ENCODE results near the gene CDH22.

Gene CDH22

DNA sequence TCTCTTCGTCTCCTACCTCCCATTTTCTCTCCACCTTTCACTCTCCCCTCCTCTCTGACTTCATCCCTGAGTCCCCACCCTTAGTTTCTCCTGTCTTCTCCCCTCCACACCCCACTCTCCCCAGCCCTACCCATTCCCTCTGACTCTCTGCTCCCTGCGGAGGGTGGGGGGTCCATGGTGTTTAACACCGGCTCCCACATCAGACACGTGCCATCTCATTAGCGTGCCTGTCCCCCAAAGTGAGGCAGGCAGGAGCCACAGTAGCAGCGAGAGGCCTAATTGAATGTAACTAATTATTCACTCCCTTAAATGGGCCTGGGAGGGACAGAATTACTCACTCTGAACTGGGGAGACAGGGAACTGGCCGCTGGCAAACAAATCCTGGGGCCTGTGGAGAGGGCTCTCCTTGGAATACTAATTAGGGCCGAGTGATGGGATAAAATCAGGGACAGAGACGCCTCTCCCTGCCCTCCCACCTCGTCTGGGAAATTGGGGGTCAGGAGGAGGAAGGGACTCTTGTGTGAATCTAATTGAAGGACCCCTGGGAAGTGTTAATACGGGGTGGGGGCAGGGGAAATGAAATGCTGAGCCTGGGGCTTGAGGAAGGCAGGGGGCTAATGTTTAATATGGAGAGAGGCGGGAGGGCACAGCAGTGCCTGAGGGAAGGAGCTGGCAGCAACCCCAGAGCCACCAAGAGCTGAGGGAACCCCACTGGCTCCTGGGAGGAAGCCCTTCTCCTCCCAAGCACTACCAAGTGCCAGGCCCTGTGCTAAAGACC lies 172.3 kb downstream of the CDH22 start:
- DNase-seq = no peak

DNA sequence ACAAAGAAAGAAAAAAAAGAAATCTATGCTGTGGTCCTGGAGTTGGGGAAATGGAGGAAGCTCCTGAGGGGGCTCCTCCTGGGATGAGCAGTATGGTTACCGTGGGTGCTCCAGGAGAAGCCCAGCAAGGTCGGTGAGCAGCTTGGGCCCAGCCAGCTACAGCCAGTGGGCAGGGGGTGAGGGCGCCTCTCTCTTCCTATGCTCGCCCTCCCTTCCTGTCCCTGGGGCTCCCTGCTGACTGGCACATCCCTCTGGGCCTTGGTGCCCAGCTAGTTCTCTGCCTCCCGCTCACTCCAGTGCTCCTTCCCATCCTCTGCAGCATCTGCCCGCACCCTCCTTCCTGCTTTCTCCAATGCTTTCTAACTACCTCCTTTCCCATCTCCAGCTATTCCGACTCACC lies 173.6 kb downstream of the CDH22 start:
- no peak for DNase-seq

DNA sequence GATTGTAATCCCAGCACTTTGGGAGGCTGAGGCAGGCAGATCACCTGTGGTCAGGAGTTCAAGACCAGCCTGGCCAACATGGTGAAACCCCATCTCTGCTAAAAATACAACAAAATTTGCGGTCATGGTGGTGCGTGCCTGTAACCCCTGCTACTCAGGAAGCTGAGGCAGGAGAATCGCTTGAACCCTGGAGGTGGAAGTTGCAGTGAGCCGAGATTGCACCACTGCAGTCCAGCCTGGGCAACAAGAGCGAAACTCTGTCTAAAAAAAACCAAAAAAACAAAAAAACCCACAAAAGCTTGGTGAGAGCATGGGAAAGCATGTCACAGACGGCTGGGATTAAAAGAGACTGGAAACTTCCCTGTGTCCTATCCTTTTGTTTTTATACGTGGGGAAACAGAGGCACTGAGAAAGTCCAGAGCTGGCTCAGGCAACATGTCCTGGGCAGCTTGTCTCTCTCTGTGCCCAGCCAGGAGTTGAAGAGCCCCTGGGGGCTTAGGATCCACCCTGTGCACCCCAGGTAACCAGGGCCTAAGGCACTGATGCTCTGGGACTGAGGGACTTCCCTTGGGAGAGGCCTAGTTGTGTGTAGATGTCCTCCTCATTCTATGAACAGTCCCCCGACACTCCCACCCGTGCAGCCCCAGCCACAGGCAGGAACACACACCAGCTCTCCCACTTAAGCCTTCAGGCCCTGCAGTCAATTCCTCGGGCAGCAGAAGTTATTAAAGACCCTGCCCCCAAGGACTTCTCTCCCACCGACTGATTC lies 174.2 kb downstream of the CDH22 start:
- DNase-seq = no peak

DNA sequence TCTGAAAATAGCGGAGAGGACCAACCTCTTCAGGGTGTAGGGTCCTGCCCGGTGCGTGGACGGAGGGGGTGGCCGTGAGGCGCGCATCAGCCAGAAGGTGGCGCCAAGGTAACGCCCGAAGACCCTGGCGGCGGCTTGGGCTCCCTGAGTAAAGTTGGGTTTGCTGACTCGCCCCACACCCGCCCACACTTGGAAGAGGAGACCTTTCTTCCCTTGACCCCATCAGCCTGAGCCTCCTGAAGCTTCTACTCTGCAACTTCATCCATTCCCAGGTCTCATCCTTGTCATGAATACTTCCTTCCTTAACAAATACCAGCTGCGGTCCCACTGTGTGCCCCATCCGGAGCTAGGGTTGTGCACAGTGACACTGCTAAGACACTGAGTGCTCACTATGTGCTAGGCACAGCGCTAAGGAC lies 175.6 kb downstream of the CDH22 start:
- DNase-seq = peak in 4 of 5 experiments; percentile 27 to 50 (median 42)

DNA sequence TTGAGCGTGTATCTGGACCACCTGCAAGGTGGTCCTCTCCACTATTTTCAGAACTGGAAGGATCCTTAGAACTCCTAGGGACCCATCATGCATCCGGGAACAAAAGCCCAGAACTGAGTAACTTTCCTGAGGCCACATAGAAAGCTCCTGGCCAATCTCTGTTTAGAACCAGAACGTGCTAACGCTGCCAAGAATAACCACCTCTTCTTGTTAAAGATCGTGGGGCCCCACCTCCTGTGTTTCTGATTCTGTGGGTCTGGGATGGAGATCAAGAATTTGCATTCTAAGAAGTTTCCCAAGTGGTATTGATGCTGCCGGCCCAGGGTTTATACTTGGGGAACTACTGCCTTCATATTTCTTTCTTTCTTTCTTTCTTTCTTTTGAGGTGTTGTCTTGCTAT lies 176.9 kb downstream of the CDH22 start:
- DNase-seq = no peak

DNA sequence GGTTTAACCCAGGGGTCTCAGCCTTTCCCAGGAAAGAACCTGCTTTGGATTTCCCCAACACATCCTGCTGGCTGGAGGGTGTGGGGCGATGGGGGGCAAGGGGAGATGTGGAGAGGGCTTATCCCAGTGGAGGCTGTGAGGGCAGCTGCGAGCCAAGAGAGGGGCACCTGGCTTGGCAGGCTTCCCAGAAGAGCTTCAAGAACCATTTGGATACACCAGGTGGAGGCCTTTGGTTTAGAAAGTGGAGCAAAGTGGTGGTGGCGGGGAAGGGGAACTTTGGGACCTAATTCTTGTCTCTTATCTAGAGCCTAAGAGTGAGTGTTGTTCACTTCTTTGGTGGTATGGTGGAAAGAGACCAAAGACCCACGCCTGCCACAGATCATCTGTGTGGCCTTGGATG lies 177.8 kb downstream of the CDH22 start:
- no peak for DNase-seq

DNA sequence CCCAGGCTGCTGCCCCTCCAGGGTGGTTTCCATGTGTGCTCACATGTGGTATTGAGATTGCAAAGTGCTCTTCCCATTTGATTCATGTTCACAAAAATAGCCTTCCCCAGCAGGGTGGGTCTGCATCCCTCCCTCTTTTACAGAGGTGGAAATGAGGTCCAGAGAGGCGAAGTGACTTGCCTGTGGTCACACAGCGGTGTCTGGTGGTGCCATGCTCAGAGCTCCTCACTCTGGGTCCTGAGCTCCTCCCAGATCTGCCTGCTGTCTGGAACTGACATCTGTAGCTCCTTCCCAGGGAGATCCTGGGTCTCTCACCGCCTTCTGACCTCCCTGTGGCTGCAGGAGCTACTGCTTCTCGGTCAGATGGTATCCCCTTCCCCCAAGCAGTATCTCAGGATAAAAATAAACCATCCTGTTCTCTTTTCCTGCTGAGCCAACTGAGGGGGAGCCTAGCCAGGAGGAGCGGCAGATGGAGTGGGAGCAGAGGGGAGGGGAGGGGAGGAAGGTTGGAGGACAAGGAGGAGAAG lies 178.3 kb downstream of the CDH22 start:
- DNase-seq = no peak

DNA sequence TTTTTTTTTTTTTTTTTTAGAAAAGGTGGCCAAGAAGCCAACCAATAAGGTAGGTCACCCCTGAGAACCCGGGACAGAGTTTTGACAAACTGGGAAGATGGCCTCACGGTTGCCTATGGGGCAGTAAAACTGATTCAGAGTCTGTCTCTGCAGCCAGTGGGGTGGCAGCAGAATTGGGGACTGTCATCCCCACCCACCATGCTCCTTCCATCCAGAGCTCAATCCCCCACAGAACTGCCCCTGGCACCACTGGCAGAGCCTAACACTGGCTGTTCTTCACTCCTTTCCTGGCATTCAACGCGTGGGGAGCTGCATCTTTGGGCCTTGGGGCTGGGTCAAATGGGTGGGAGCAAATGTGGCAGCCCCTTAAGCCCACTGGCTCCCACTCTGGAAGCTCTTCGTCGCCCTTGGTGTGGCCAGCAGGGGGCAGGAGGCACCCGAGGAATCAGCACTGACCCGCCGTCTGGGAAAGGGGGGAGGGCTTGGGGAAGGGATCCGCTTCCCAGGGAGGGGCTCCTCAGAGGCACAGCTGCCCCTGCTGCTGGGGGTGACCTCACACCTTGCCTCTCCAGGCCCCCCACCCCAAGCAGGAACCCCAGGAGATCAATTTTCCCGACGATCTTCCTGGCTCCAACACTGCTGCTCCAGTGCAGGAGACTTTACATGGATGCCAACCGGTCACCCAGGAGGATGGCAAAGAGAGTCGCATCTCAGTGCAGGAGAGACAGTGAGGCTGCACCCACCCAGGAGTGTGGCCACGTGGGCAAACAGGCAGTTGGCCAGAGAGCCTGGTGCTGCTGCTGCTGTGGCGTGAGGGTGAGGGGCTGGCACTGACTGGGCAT lies 179.8 kb downstream of the CDH22 start:
- no peak for DNase-seq

DNA sequence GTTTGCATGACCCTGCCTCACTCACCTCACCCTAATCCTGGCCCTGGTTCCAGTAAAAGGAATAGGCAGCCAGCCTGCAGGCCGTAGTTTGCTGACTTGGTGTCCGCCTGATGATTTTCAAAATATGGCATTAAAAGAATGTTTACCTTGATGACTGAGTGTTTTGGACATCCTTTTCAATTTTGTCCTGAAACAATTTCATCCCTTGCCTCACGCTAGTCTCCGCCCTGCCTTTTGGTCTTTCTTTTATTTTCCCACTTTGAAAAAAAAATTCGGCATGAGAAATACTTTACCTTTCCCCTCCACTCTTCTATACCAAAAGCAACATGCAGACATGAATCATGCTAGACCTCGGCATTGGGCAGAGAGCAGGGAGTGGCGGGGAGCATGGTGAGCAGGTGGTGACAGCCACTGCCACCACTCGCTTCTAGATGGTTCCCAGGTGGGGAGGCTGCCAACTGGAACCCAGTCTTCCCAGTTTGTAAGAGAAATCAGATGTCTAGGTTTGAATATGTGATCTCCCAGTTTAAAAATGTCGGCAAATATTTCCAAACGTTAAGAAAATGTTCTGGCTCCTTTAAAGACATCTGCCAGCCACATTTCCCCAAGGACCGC lies 180.8 kb downstream of the CDH22 start:
- DNase-seq = no peak

DNA sequence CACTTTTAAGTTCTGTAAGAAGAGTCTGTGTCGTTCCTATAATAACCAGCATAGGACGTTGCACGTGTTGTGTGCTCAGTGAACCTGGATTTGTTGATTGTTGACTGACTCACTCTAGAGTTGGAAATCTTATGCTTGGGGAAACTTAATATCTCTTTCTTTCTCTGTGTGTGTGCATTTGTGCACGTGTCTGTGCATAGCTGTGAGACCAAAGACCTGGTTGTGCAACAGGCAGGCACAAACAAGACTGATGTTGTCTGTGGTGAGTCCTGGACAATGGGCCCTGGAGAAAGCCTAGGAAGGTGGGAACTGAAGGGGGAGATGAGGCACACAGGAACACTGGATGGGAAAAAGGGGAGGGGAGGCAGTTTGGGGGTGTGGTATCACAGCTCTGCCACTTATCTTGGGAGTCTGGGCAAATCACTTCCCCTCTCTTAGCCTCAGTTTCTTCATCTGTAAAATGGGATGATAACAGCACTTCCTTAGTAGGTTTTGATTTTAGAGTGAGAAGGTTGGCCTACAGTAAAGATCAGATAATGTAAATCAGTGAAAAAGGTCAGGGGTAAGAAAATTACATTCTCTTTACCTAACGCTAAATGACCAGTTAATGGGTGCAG lies 181.8 kb downstream of the CDH22 start:
- DNase-seq = no peak

Data from T-helper 2 cell (primary cell).